CD4-positive, alpha-beta T cell treated with Interleukin-4 for 4 hours (primary cell): ENCODE results near the gene DCUN1D2.

ENCODE experiments used
- DNase-seq: peaks from one replicate; pipeline ENCODE4 v3.0.0-alpha.2; 2020

The DCUN1D2 gene

GRCh38 chr13:113420833-113421600, 69.5 kb downstream of the DCUN1D2 start:
- no peak for DNase-seq

DNA sequence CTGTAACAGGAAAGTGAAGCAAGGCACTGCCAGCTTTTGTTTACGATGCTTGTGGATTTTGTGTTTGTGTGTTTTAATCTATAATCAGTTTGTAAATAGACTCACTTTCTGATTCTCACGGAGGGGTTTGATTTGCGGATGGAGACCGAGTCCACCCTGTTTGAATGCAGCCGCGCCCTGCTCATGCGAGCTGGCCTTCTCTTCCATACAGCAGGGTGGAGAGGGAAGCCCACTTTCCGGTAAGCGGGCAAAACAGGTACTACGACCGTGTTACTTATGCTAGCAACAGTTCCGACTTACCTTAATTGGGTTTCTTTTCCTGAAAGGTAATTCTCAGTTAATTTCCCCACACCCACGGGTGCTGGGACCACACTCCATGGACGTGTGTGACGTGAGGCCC, 70.3 kb downstream of the DCUN1D2 start:
- no peak for DNase-seq

GRCh38 chr13:113419531-113420193, 70.8 kb downstream of the DCUN1D2 start:
- no peak for DNase-seq

- DNase-seq: no peak
These were observed 71.8 kb downstream of the DCUN1D2 start for GRCh38 chr13:113418722-113419049.

GRCh38 chr13:113417836-113418721, 72.4 kb downstream of the DCUN1D2 start:
- DNase-seq: no peak

DNA sequence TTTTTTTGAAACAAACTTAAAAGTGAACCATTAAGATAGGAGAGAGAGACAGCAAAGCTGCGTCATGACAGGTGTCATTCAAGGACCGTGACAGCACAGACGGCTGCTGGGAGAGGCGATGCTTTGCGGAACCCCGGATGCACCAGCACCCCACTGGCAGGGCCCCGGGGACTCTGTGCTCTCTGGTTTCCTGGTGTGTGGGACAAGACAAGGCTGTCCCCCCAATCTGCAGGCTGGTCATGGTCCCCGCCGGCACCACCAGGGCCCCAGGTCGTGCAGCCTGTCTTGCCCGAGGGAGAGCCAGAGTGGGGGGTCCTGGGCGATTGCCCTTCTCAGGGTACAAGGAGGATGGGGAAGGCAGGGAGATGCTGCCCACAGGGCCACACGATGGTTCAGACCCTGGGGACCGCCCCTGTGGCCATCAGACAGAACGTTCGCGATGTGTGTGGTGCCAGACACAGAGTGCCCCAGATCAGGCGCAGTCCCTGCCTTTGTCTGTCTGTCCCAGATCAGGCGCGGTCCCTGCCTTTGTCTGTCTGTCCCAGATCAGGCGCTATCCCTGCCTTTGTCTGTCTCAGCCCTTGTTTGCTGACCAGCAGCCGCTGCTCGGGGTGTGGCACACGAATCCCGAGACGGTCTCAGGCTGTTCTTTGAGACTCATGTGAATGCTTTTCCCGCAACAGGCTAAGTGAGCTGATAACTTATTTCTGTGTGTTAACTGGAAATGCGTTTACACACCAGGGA, 73.3 kb downstream of the DCUN1D2 start:
- no peak for DNase-seq

- DNase-seq: no peak
These were observed 74.7 kb downstream of the DCUN1D2 start for GRCh38 chr13:113415825-113416224.

GRCh38 chr13:113415032-113415431, 75.5 kb downstream of the DCUN1D2 start:
- no peak for DNase-seq

- no peak for DNase-seq
These were observed 76.2 kb downstream of the DCUN1D2 start for GRCh38 chr13:113414335-113414734.

- no peak for DNase-seq
These were observed 76.6 kb downstream of the DCUN1D2 start for GRCh38 chr13:113413898-113414282.

GRCh38 chr13:113413178-113413897, 77.2 kb downstream of the DCUN1D2 start:
- no peak for DNase-seq

DNA sequence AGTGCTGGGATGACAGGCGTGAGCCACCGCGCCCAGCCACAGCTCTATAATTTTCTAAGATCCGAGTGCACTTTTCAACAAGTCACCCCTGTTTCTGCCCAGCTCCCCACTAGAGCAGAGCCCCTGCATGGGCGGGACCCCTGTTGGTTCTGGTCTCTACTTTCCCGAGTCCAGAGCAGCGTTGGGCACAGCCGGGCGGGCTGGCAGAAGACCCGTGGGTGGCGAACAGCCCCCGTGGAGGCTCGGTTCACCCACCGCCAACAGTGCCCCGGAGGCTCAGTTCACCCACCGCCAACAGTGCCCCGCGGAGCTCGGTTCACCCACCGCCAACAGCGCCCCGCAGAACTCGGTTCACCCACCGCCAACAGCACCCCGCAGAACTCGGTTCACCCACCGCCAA, 78.1 kb downstream of the DCUN1D2 start:
- no peak for DNase-seq

- DNase-seq: no peak
These were observed 79.1 kb downstream of the DCUN1D2 start for GRCh38 chr13:113411216-113412023.

DNA sequence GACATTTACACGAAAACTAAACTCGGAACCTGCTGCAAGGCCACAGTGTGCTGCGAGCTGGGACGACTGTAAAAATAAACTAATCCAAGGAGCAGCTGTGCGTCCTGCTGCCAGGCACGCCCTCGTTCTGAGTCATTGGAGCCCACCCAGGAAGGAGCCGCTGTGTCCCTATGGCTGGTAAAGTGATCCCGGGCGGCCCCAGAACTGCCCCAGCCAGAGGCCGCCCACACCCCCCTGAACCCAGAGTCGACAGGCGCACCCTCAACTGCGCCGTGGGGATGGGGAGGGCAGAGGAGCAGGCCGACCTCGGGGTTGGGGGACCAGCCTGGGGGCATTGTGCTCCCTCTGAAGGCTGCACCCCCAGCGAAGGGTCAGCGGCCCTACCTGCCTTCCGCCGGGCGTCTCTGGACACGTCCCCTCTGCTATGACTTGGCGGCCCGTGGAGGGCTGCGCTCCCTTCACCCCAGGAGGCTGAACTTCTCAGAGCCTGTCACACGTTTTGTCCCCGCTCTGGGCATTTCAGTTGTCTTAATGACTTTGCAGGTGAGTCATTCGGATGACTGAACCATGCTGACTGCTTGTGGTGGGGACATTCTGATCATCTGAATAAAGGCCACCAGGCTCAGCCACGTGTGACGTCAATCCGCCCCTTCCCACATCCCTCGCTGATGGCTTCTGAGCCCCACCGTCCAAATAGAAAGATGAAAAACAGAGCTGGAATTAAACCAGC, 79.9 kb downstream of the DCUN1D2 start:
- no peak for DNase-seq

GRCh38 chr13:113408562-113408961, 81.9 kb downstream of the DCUN1D2 start:
- DNase-seq: no peak

DNA sequence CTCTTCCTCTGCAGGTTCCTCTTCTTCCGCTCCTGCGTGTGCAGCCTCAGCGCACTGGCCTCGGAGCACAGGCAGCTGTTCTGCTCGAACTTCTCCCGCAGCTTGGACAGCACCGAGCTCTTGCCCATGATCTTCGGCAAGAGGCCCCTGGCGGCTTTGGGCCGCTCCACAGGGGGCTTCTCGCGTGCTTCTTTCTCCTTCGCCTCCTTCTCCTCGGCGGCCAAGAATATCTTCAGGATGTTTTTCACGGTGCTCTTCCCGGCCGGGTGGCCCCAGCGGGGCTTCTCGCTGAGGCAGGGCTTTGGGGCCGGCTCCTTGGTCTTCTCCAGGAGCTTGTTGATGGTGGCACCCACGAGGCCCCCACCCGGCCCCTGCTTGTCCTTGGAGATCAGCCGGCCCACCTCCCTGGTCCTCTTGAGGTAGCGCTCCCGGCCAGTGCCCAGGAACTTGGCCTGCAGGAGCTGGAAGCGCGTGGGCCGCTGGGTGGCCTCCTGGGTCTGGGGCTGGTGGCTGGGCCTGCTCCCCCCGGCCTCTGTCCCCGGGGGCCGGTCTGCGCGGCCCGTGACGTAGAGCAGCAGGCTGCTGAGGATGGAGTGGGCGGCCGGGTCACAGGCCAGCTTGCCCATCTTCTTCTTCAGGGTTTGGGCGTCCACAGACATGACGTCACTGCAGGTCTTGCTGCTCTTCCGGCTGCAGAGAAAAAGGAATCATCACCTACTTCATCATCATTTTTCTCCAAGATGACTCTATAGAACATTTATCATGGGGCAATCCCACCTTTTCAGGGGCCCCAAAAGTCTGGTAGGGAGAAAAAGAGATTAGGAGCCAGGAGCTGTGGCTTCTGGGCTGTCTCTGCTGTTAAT, 82.7 kb downstream of the DCUN1D2 start:
- DNase-seq: no peak

DNA sequence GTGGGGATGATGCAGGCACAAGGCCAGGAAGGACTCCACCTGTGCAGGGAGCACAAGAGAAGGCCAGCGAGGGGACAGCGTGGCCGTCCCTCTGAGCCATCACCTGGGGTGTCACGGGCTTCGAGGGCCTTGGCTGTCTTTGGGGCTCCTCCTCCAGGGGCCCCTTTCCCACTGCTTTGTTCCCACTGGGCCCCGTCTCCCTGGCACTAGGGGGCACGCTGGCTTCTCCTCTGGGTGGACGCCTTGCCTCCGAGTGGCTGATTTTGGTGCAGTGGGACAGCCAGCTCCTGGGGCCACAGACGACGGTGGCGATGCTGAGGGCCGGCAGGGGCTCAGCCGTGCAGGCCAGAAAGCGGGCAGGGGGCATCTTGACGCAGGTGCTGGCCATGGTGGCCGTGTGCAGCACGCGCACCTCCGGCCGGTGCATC, 83.4 kb downstream of the DCUN1D2 start:
- no peak for DNase-seq

DNA sequence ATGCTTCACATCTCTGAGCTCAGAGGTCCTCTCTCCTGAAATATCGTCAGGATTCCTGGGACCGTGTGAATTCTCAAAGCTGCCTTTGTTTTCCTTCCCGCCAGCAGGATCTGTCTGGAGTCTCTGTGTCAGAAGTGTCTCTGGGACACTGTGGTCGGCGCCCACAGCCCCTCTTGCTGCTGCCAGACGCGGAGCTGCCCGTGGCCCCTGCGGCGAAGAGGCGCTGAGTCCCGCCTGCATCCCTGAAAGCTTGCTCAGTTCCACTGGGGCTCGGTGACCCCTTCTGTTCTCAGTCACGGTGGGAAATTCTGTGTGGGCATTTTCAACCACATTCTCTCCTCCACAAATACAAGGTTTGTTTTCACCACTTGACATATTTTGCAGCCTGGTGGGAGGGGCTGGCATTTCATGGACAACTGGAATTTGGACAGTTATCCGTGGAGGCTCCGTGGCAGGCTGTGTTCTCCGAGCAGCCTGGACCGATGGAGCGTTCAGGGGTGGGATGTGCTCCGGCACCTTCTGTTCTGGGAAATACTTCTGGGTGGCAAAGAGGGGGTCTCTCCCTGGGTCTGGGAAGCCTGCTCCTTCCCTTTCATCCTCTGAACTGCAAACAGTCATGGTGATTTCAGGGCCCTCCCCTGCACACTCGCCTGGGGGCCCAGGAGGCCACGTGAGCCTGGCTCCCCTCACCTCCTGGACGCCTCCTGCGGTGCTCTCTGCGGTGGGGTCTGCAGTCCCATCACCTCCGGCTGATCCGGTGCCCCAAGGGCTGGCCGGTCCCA, 84.0 kb downstream of the DCUN1D2 start:
- DNase-seq: no peak
